Stomach (tissue), 4 donors: Measurements from ENCODE around the gene SOCS3.

Experiments
- EP300 ChIP-seq: sonication (generic); formaldehyde crosslinking; IDR thresholded peaks from one replicate; pipeline ENCODE4 v1.6.1; 2017; ENCODE audit warnings: antibody characterized with exemption
- POLR2AphosphoS5 ChIP-seq, 3 donors: sonication (generic); formaldehyde crosslinking; IDR thresholded peaks; one replicate each; pipeline ENCODE4 v1.6.1; 2016; ENCODE audit warnings: antibody characterized with exemption in 3 of 3
- TF ChIP-seq, protein P1 (sequence below), 7 experiments: fragments of 450-650 bp in 4 of 7; fragments of 200-600 bp in 3 of 7; sonication (generic) in 3 of 7; IDR thresholded peaks; one replicate each; pipeline ENCODE4 v1.5.1; 2016 to 2019; ENCODE audit warnings: antibody characterized with exemption in 7 of 7, control low read depth in 2 of 7, mild to moderate bottlenecking in 1 of 7

GRCh38 chr17:78406920-78407319, 47.0 kb upstream of the SOCS3 start:
- TF ChIP-seq, protein P1, sequence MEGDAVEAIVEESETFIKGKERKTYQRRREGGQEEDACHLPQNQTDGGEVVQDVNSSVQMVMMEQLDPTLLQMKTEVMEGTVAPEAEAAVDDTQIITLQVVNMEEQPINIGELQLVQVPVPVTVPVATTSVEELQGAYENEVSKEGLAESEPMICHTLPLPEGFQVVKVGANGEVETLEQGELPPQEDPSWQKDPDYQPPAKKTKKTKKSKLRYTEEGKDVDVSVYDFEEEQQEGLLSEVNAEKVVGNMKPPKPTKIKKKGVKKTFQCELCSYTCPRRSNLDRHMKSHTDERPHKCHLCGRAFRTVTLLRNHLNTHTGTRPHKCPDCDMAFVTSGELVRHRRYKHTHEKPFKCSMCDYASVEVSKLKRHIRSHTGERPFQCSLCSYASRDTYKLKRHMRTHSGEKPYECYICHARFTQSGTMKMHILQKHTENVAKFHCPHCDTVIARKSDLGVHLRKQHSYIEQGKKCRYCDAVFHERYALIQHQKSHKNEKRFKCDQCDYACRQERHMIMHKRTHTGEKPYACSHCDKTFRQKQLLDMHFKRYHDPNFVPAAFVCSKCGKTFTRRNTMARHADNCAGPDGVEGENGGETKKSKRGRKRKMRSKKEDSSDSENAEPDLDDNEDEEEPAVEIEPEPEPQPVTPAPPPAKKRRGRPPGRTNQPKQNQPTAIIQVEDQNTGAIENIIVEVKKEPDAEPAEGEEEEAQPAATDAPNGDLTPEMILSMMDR (IDR thresholded peaks at IDR 0.05) = no peak
- TF ChIP-seq EP300 (no peak), POLR2AphosphoS5 (IDR thresholded peaks at IDR 0.05) (no peak)
